Measurements from ENCODE around the gene PSME1. TPM values are rescaled to one million over a fixed set of nuclear protein-coding genes. Genes with fewer than 3 reads are reported as not detected.

The PSME1 gene
- total RNA-seq, 5 donors from 2014 or later (not counting 1 experiment from before 2014, with no cell fraction given), result 221 to 291 (median 259) TPM

DNA sequence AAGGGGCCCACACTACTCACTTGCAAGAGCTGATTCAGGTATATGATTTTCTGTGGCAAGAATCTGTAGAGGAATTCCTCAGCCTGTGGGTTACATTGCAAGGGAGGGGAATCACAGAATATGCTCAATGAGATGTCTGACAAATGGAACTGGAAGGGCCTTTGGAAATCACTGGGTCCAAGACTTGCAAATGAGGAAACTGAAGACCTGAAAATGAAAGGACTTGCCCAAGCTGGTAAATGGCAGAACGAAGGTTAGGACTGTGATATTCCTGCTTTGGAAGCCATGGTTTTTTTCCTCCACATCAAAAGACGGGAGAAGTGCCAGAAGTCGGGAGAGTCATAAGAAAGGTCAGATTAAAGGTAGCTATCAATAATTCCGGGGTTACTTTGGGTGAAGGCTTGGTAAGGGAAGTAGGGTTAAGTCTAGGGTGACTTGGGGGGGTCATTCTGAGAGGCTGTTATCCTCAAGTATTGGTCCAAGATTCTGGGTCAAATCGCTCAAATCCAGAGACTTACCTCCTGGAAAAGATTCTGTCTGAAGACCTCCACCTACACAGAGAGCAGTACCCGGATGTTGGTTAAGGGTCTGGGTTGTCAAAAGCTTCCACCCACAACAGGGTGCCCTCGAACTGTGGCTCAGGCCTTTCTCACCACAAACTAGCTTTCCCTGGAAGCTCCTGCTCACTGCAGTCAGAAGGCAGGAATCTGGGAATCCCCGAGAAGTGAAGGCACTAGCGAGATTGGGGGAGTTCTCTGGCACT is 9.9 kb downstream of the PSME1 start:
- Histone ChIP-seq H3K36me3 (ENCODE audit: control insufficient read depth in 2 of 2, extremely low read depth in 1 of 2, insufficient read depth in 1 of 2, low read length in 1 of 2) (peaks cover 10 to 50% of the 10 kb centered on the region in 2 donors), H3K4me3 (ENCODE audit: control insufficient read depth in 1 of 2, extremely low read depth in 1 of 2, low read length in 1 of 2) (peak overlapping the region; percentile 69 to 77), H3K4me1 (ENCODE audit: control insufficient read depth in 1 of 2, extremely low read depth in 1 of 2, insufficient read depth in 2 of 2, low read length in 2 of 2) (peaks cover 19 to 60% of the 10 kb centered on the region in 2 experiments), H3K9me3 (no peaks in the 10 kb centered on the region), H3K27ac (ENCODE audit: low read length) (peak overlapping the region; percentile 82), H3K27me3 (replicated peaks in 1 of 2; ENCODE audit: control insufficient read depth in 2 of 2, extremely low read depth in 1 of 2, insufficient read depth in 2 of 2, low read length in 1 of 2) (no peaks in the 10 kb centered on the region)
- ChIA-PET CTCF (interaction anchor here (0.5 to 2.7 kb wide), 5 partner anchors 15 to 667 kb away, joined by 3 to 30 read pairs (median 9); partner anchors contain the start of genes DCAF11 (in 1 of the 2), IRF9 (in 1 of the 2), NRL (in 1 of the 2) and TINF2 (in 1 of the 2)), POLR2A (interaction anchor here (0.5 to 3.0 kb wide), 6 partner anchors 15 to 31 kb away, joined by 3 to 23 read pairs (median 6); partner anchors contain the start of genes DCAF11 (in 2 of the 2), IRF9 (in 2 of the 2) and NRL (in 2 of the 2))
- H3K36me3 Mint-ChIP-seq, result peaks cover 34% of the 10 kb centered on the region
- H3K27me3 Mint-ChIP-seq, result no peaks in the 10 kb centered on the region
- H3K4me1 Mint-ChIP-seq, result peaks cover 70 to 74% (median 71%) of the 10 kb centered on the region in 3 donors
- H3K27ac Mint-ChIP-seq, result peak overlapping the region; percentile 95 to 99
- 5% methylated on average over 2 of the region's 9 CpGs for WGBS (ENCODE audit: insufficient coverage)
- H3K4me3 Mint-ChIP-seq, result peak overlapping the region; percentile 96 to 99 (median 97)
- no peak for ATAC-seq (replicated peaks in 1 of 4)
- DNase-seq, result no peak
- no peaks in the 10 kb centered on the region for H3K9me3 Mint-ChIP-seq

DNA sequence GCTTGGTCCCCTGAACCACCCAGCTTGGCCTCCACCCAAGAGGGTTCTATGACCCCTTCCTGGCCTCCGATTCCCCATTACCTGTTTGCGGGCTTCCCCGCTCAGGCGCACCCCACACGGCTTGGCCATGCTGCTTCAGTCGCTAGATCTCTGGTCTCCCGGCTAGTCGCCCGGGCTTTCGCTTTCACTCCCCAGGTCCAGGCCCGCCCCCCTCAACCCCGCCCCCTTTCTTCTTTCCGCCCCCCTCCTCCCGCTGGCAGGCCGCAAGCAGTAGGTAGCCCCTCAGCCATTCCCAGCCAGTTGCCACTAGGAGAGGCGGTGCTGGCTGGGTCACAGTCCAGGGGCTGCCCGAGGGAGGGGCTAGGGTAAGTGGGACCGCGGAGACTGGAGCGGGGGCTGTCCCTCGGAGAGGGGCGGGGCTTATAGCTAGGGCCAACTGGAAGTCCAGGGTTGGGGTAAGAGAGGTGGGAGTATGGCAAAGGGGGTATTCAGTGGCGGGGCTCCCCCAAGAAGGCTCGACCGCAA is 10.5 kb downstream of the PSME1 start, which contains the start of gene PSME2:
Gene PSME2, minus strand, starts transcription at position 158 of the 525 bp plus-strand sequence. Its CDS starts 29 bp downstream, at position 129.
- no peaks in the 10 kb centered on the region for H3K27me3 ChIP-seq (replicated peaks in 1 of 2; ENCODE audit: control insufficient read depth in 2 of 2, extremely low read depth in 1 of 2, insufficient read depth in 2 of 2, low read length in 1 of 2)
- no peaks in the 10 kb centered on the region for H3K9me3 ChIP-seq
- Mint-ChIP-seq H3K4me1 (peaks cover 69 to 72% (median 70%) of the 10 kb centered on the region in 3 donors), H3K27ac (peak within 1 kb of the TSS; percentile 95 to 99), H3K9me3 (no peaks in the 10 kb centered on the region), H3K36me3 (peaks cover 37% of the 10 kb centered on the region), H3K27me3 (no peaks in the 10 kb centered on the region), H3K4me3 (peak within 1 kb of the TSS; percentile 96 to 99 (median 97))
- ChIA-PET CTCF (interaction anchor here (0.6 to 2.7 kb wide), 11 partner anchors 9 to 96 kb away, joined by 3 to 30 read pairs (median 3); partner anchors contain the start of genes DCAF11 (in 1 of the 2), IRF9 (in 1 of the 2), NRL (in 1 of the 2) and PSME1 (in 1 of the 2)), POLR2A (interaction anchor here (0.5 to 3.0 kb wide), 9 partner anchors 8 to 1615 kb away, joined by 3 to 23 read pairs (median 5); partner anchors contain the start of genes DCAF11 (in 2 of the 2), NRL (in 2 of the 2), IRF9 (in 1 of the 2) and PSME1 (in 1 of the 2))
- DNase-seq, result peak; percentile 61 to 89 (median 74)
- peak within 1 kb of the TSS; percentile 82 for H3K27ac ChIP-seq (ENCODE audit: low read length)
- peaks cover 19 to 63% of the 10 kb centered on the region in 2 experiments for H3K4me1 ChIP-seq (ENCODE audit: control insufficient read depth in 1 of 2, extremely low read depth in 1 of 2, insufficient read depth in 2 of 2, low read length in 2 of 2)
- ATAC-seq (replicated peaks in 1 of 4), result peak; percentile 57 to 67 (median 62)
- peak within 1 kb of the TSS; percentile 69 to 91 for H3K4me3 ChIP-seq (ENCODE audit: control insufficient read depth in 1 of 2, extremely low read depth in 1 of 2, low read length in 1 of 2)
- peaks cover 16 to 56% of the 10 kb centered on the region in 2 donors for H3K36me3 ChIP-seq (ENCODE audit: control insufficient read depth in 2 of 2, extremely low read depth in 1 of 2, insufficient read depth in 1 of 2, low read length in 1 of 2)
- WGBS (ENCODE audit: insufficient coverage), result under 1% methylated on average over 15 of the region's 25 CpGs

DNA sequence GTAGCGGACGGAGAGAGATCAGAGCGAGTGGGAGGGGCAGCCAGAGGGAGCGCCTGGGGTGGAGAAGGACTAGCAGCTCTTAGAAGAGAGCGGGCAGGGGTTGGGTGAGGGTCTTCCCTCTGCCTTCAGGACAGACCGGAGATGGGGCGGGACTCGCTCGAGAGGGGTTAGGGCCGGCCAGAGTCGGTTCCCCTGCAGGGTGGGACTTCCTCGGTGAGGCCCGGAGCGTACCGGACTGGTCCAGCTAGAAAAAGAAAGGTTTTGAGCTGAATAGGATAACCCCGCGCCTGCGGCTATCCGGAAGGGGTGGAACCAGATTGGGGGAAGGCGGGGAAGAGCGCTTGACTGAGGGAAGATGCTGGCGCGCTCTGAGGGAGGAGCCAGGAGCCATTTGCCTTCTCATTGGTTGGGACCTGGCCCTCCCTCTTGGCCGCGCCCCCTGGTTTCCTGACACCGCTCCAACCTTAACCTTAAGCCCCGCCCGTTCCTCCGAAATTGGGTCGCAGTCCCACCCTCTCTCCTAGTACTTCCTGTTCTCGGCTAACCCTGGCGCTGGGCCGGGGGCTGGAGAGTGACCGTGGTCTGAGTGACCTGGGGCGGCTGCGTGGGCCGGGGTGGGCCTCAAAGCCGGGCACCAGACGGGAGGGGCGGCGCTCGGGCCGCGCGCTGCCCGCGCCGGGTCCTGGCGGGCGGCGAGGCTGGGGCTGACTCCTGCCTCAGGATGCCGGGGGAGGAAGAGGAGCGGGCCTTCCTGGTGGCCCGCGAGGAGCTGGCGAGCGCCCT is 11.2 kb downstream of the PSME1 start, which contains the start of gene RNF31:
Gene RNF31, plus strand, starts transcription at position 521 of the 783 bp plus-strand sequence. Its CDS starts 201 bp downstream, at position 722.
- H3K27me3 Mint-ChIP-seq, result no peaks in the 10 kb centered on the region
- H3K4me3 Mint-ChIP-seq, result peak within 1 kb of the TSS; percentile 96 to 99 (median 97)
- peaks cover 40% of the 10 kb centered on the region for H3K36me3 Mint-ChIP-seq
- Histone ChIP-seq H3K4me1 (ENCODE audit: control insufficient read depth in 1 of 2, extremely low read depth in 1 of 2, insufficient read depth in 2 of 2, low read length in 2 of 2) (peaks cover 17 to 58% of the 10 kb centered on the region in 2 experiments), H3K27ac (ENCODE audit: low read length) (peak within 1 kb of the TSS; percentile 82), H3K36me3 (ENCODE audit: control insufficient read depth in 2 of 2, extremely low read depth in 1 of 2, insufficient read depth in 1 of 2, low read length in 1 of 2) (peaks cover 20 to 63% of the 10 kb centered on the region in 2 donors), H3K9me3 (no peaks in the 10 kb centered on the region), H3K27me3 (replicated peaks in 1 of 2; ENCODE audit: control insufficient read depth in 2 of 2, extremely low read depth in 1 of 2, insufficient read depth in 2 of 2, low read length in 1 of 2) (no peaks in the 10 kb centered on the region), H3K4me3 (ENCODE audit: control insufficient read depth in 1 of 2, extremely low read depth in 1 of 2, low read length in 1 of 2) (peak within 1 kb of the TSS; percentile 69 to 91)
- DNase-seq, result peak; percentile 90 to 99 (median 97)
- peak; percentile 89 to 93 (median 90) for ATAC-seq (replicated peaks in 1 of 4)
- WGBS (ENCODE audit: insufficient coverage), result under 1% methylated on average over 48 of the region's 57 CpGs
- ChIA-PET POLR2A (interaction anchor here (0.6 to 3.0 kb wide), 8 partner anchors 9 to 1616 kb away, joined by 3 to 23 read pairs (median 4); partner anchors contain the start of genes DCAF11 (in 2 of the 2), NRL (in 2 of the 2), IRF9 (in 1 of the 2) and PSME1 (in 1 of the 2)), CTCF (interaction anchor here (0.6 to 2.7 kb wide), 11 partner anchors 9 to 95 kb away, joined by 3 to 30 read pairs (median 3); partner anchors contain the start of genes IRF9 (in 2 of the 2), DCAF11 (in 1 of the 2), NRL (in 1 of the 2) and PSME1 (in 1 of the 2))
- H3K4me1 Mint-ChIP-seq, result peaks cover 64 to 69% (median 66%) of the 10 kb centered on the region in 3 donors
- H3K9me3 Mint-ChIP-seq, result no peaks in the 10 kb centered on the region
- H3K27ac Mint-ChIP-seq, result peak within 1 kb of the TSS; percentile 95 to 99

- CTCF ChIA-PET, result interaction anchor here (0.8 to 2.7 kb wide), 7 partner anchors 11 to 94 kb away, joined by 3 to 30 read pairs (median 3); partner anchors contain the start of genes IRF9 (in 2 of the 2), PSME1 (in 1 of the 2) and TINF2 (in 1 of the 2)
- H3K4me3 Mint-ChIP-seq, result peak overlapping the region; percentile 96 to 99 (median 97)
- ATAC-seq (replicated peaks in 1 of 4) (no peak), DNase-seq (peak in 1 of 35 experiments; percentile 23)
- Histone ChIP-seq H3K36me3 (ENCODE audit: control insufficient read depth in 2 of 2, extremely low read depth in 1 of 2, insufficient read depth in 1 of 2, low read length in 1 of 2) (peaks cover 20 to 64% of the 10 kb centered on the region in 2 donors), H3K4me3 (ENCODE audit: control insufficient read depth in 1 of 2, extremely low read depth in 1 of 2, low read length in 1 of 2) (peak overlapping the region; percentile 69 to 91), H3K9me3 (no peaks in the 10 kb centered on the region), H3K4me1 (ENCODE audit: control insufficient read depth in 1 of 2, extremely low read depth in 1 of 2, insufficient read depth in 2 of 2, low read length in 2 of 2) (peaks cover 16 to 56% of the 10 kb centered on the region in 2 experiments), H3K27me3 (replicated peaks in 1 of 2; ENCODE audit: control insufficient read depth in 2 of 2, extremely low read depth in 1 of 2, insufficient read depth in 2 of 2, low read length in 1 of 2) (no peaks in the 10 kb centered on the region), H3K27ac (ENCODE audit: low read length) (peak overlapping the region; percentile 26)
- H3K36me3 Mint-ChIP-seq, result peaks cover 40% of the 10 kb centered on the region
- H3K27ac Mint-ChIP-seq, result peak overlapping the region; percentile 76 to 83
- POLR2A ChIA-PET, result interaction anchor here (0.8 to 3.0 kb wide), 3 partner anchors 11 to 33 kb away, joined by 3 to 23 read pairs (median 3); partner anchors contain the start of genes DCAF11 (in 1 of the 2) and NRL (in 1 of the 2)
- no peaks in the 10 kb centered on the region for H3K9me3 Mint-ChIP-seq
- H3K27me3 Mint-ChIP-seq, result no peaks in the 10 kb centered on the region
- H3K4me1 Mint-ChIP-seq, result peaks cover 57 to 65% (median 63%) of the 10 kb centered on the region in 3 donors
- WGBS (ENCODE audit: insufficient coverage), result 6% methylated on average over 18 of the region's 29 CpGs
These were observed 11.9 kb downstream of the PSME1 start for GRCh38 chr14:24147761-24148428.

DNA sequence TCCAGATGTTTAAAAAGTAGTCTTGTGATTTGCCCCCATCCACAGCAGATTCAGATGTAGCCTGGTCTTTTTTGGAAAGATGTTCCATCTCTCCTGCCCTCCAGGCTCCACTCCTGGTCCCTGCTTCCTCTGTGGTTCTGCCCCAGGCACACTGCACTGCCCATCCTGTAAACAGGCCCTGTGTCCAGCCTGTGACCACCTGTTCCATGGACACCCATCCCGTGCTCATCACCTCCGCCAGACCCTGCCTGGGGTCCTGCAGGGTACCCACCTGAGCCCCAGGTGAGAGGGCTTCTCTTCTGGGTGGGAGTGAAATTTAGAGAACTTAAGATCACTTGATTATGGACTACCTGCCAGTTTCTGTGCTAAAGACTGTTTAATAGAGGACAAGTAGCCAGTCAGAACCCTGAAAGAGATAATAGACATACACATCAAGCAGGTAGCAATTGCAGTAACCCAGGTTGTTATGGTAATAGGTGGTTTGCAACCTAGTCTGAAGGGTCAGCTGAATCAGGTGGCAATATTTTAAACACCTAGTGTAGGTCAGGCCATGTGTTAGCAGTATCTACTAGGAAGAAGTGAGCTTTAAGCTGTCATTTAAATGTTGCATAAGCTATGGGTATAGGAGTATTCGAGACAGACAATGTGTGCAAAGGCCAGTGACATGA is 13.4 kb downstream of the PSME1 start:
- peaks cover 18 to 53% of the 10 kb centered on the region in 2 donors for H3K36me3 ChIP-seq (ENCODE audit: control insufficient read depth in 2 of 2, extremely low read depth in 1 of 2, insufficient read depth in 1 of 2, low read length in 1 of 2)
- no peaks in the 10 kb centered on the region for H3K9me3 Mint-ChIP-seq

More for the DNA sequence above, 13.4 kb downstream of the PSME1 start:
- Mint-ChIP-seq H3K27ac (peak overlapping the region in 1 of 2 donors; percentile 73), H3K4me1 (peaks cover 45 to 53% (median 51%) of the 10 kb centered on the region in 3 donors), H3K36me3 (peaks cover 28% of the 10 kb centered on the region), H3K27me3 (no peaks in the 10 kb centered on the region), H3K4me3 (peak overlapping the region; percentile 96 to 99 (median 97))
- Histone ChIP-seq H3K4me3 (ENCODE audit: control insufficient read depth in 1 of 2, extremely low read depth in 1 of 2, low read length in 1 of 2) (no peak overlapping the region), H3K27me3 (replicated peaks in 1 of 2; ENCODE audit: control insufficient read depth in 2 of 2, extremely low read depth in 1 of 2, insufficient read depth in 2 of 2, low read length in 1 of 2) (no peaks in the 10 kb centered on the region), H3K9me3 (no peaks in the 10 kb centered on the region), H3K27ac (ENCODE audit: low read length) (no peak overlapping the region), H3K4me1 (ENCODE audit: control insufficient read depth in 1 of 2, extremely low read depth in 1 of 2, insufficient read depth in 2 of 2, low read length in 2 of 2) (peaks cover 16 to 50% of the 10 kb centered on the region in 2 experiments)
- ChIA-PET POLR2A (no interaction called here), CTCF (interaction anchor here in 1 of 2 donors (1.0 to 1.4 kb wide), 2 partner anchors 11 to 36 kb away, joined by 3 read pairs; no protein-coding TSS in a partner anchor)
- WGBS (ENCODE audit: insufficient coverage), result 100% methylated on average over 1 of the region's 3 CpGs
- ATAC-seq (replicated peaks in 1 of 4), result no peak
- no peak for DNase-seq
